ENCODE data around the gene RBM4B. TPM values are rescaled to one million over a fixed set of nuclear protein-coding genes. Genes with fewer than 3 reads are reported as not detected.
"Not testable (repeated sequence)": the region's sequence is repeated elsewhere in the genome, so short reads cannot be mapped to it uniquely, and the experiment has no call there.

RBM4B gene
- total and polyA plus RNA-seq, 2 experiments from 2014 or later = 25.7 to 62.3 TPM

- Histone ChIP-seq H3K9me3 (ENCODE audit: low read depth) (no peaks in the 10 kb centered on the region), H3K27me3 (no peaks in the 10 kb centered on the region), H3K27ac (no peak overlapping the region), H3K4me1 (ENCODE audit: low read depth) (peaks cover 58% of the 10 kb centered on the region), H3K36me3 (peaks cover 54% of the 10 kb centered on the region), H3K4me3 (no peak overlapping the region)
- no peak for TF ChIP-seq CTCF (IDR thresholded peaks at IDR 0.05; ENCODE audit: low read depth, low read length)
- DNase-seq (ENCODE audit: low read depth in 1 of 2, low spot score in 1 of 2) = no peak
These were observed 33.8 kb downstream of the RBM4B start for GRCh38 chr11:66643745-66644437.

GRCh38 chr11:66641834-66642233 is 35.9 kb downstream of the RBM4B start:
- H3K4me1 ChIP-seq (ENCODE audit: low read depth) = peaks cover 67% of the 10 kb centered on the region

GRCh38 chr11:66639814-66640340 is 37.8 kb downstream of the RBM4B start:
- not testable (repeated sequence) for H3K9me3 ChIP-seq (ENCODE audit: low read depth); DNase-seq (ENCODE audit: low read depth in 1 of 2, low spot score in 1 of 2); H3K27ac ChIP-seq; H3K27me3 ChIP-seq
- Histone ChIP-seq H3K4me1 (ENCODE audit: low read depth) (peaks cover 65% of the 10 kb centered on the region), H3K4me3 (peak overlapping the region; percentile 93), H3K36me3 (peaks cover 33% of the 10 kb centered on the region)

More at GRCh38 chr11:66641834-66642233, 35.9 kb downstream of the RBM4B start:
- no peaks in the 10 kb centered on the region for H3K9me3 ChIP-seq (ENCODE audit: low read depth)
- peaks cover 51% of the 10 kb centered on the region for H3K36me3 ChIP-seq
- DNase-seq (ENCODE audit: low read depth in 1 of 2, low spot score in 1 of 2) = no peak
- no peaks in the 10 kb centered on the region for H3K27me3 ChIP-seq
- TF ChIP-seq CTCF (IDR thresholded peaks at IDR 0.05; ENCODE audit: low read depth, low read length) = no peak
- H3K27ac ChIP-seq = no peak overlapping the region
- H3K4me3 ChIP-seq = peak overlapping the region; percentile 93

- DNase-seq (ENCODE audit: low read depth in 1 of 2, low spot score in 1 of 2) = peak; percentile 56 to 60
- peak; percentile 15 for TF ChIP-seq CTCF (IDR thresholded peaks at IDR 0.05; ENCODE audit: low read depth, low read length)
- Histone ChIP-seq H3K36me3 (peaks cover 27% of the 10 kb centered on the region), H3K4me1 (ENCODE audit: low read depth) (peaks cover 59% of the 10 kb centered on the region), H3K9me3 (ENCODE audit: low read depth) (no peaks in the 10 kb centered on the region), H3K4me3 (peak overlapping the region; percentile 93), H3K27ac (peak overlapping the region; percentile 98), H3K27me3 (no peaks in the 10 kb centered on the region)
These were observed 38.4 kb downstream of the RBM4B start for GRCh38 chr11:66639066-66639813.

GRCh38 chr11:66638177-66639065 is 39.3 kb downstream of the RBM4B start, which contains the start of gene RBM4:
RBM4 (plus strand) TSS chr11:66638703; CDS start chr11:66639712, 1,009 bp downstream.
- no peaks in the 10 kb centered on the region for H3K9me3 ChIP-seq (ENCODE audit: low read depth)
- peak; percentile 22 for TF ChIP-seq CTCF (IDR thresholded peaks at IDR 0.05; ENCODE audit: low read depth, low read length)
- no peaks in the 10 kb centered on the region for H3K27me3 ChIP-seq
- peaks cover 51% of the 10 kb centered on the region for H3K4me1 ChIP-seq (ENCODE audit: low read depth)
- H3K36me3 ChIP-seq = peaks cover 18% of the 10 kb centered on the region
- H3K27ac ChIP-seq = peak within 1 kb of the TSS; percentile 98
- DNase-seq (ENCODE audit: low read depth in 1 of 2, low spot score in 1 of 2) = peak; percentile 100
- H3K4me3 ChIP-seq = peak within 1 kb of the TSS; percentile 93
